Measurements from ENCODE around the gene PDK2. TPM values are rescaled to one million over a fixed set of nuclear protein-coding genes. Genes with fewer than 3 reads are reported as not detected.

Gene PDK2
- total and polyA plus RNA-seq, 9 of the 15 experiments (the other 6 are each of a cell fraction or from before 2014, with no cell fraction given), result 0.03 to 2.5 (median 1.4) TPM

DNA sequence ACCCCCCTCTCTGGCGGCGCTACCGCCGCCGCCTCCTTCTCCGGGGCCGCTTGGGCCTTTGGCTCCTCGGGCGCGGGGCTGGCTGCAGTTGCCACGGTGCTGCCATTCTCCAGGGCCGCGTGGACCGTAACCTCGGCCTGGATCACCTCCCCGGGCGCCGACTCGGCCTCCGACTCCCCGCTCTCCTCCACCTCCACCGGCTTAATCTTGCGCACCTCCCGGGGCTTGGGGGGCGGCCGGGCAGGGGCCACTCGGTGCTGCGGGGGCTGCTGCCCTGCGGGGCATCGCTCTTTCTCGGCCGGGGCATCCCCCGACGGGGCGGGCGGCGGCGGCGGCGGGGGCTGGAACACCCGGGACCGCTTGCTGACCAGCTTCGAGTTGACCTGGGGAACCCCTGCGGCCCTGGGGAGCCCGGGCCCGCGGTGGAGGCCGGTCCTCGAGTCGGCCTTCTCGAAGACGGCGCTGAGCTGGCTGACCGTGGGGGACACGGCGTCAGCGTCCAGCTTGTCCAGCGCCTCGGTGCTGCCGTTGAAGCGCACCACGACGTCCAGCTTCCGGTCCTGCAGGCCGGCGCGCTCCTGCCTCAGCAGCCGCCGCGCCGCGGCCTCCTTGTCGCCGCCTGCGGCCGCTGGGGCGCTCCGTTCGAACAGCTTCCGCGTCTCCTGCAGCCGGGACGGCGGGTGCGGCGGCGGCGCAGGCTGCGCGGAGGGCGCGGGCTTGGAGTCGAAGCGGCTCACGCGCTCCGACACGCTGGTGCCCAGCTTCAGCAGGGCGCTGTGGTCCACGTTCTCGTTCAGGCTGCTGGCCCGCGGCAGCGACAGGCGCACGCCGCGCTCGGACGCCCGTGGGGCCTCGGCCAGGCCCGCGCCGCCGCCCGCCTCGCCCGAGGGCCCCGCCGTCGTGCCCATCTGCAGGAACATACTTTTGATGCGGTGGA lies 54.5 kb downstream of the PDK2 start (continued):
- TF ChIP-seq, protein P1, sequence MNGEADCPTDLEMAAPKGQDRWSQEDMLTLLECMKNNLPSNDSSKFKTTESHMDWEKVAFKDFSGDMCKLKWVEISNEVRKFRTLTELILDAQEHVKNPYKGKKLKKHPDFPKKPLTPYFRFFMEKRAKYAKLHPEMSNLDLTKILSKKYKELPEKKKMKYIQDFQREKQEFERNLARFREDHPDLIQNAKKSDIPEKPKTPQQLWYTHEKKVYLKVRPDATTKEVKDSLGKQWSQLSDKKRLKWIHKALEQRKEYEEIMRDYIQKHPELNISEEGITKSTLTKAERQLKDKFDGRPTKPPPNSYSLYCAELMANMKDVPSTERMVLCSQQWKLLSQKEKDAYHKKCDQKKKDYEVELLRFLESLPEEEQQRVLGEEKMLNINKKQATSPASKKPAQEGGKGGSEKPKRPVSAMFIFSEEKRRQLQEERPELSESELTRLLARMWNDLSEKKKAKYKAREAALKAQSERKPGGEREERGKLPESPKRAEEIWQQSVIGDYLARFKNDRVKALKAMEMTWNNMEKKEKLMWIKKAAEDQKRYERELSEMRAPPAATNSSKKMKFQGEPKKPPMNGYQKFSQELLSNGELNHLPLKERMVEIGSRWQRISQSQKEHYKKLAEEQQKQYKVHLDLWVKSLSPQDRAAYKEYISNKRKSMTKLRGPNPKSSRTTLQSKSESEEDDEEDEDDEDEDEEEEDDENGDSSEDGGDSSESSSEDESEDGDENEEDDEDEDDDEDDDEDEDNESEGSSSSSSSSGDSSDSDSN (IDR thresholded peaks at IDR 0.05; ENCODE audit: borderline replicate concordance in 1 of 2, low read depth in 2 of 2, low read length in 2 of 2), result peak; percentile 99
- TF ChIP-seq ZBTB9 (CRISPR knock-in tag; IDR thresholded peaks at IDR 0.05) (no peak), KLF13 (tag; IDR thresholded peaks at IDR 0.05; ENCODE audit: borderline replicate concordance, low read depth) (no peak), ZFP1 (CRISPR knock-in tag; IDR thresholded peaks at IDR 0.05) (no peak), RBM22 (IDR thresholded peaks at IDR 0.05; ENCODE audit: low read depth, low read length, poor library complexity, severe bottlenecking) (no peak), ZNF76 (CRISPR knock-in tag; IDR thresholded peaks at IDR 0.05; ENCODE audit: borderline replicate concordance) (no peak), CC2D1A (IDR thresholded peaks at IDR 0.05) (no peak), NCOR1 (IDR thresholded peaks at IDR 0.05) (no peak), ZNF165 (CRISPR knock-in tag; IDR thresholded peaks at IDR 0.05; ENCODE audit: borderline replicate concordance) (no peak), ZNF764 (CRISPR knock-in tag; IDR thresholded peaks at IDR 0.05; ENCODE audit: low read depth) (no peak), RFX5 (IDR thresholded peaks at IDR 0.05; ENCODE audit: low read depth, low read length) (no peak), YBX1 (IDR thresholded peaks at IDR 0.05) (no peak), ZNF584 (CRISPR knock-in tag; IDR thresholded peaks at IDR 0.05; ENCODE audit: low read depth) (no peak), SUPT5H (IDR thresholded peaks at IDR 0.05) (no peak), SREBF1 (IDR thresholded peaks at IDR 0.05; ENCODE audit: borderline replicate concordance, low read depth, low read length) (no peak), ZBTB43 (CRISPR knock-in tag; IDR thresholded peaks at IDR 0.05) (no peak)
- TF ChIP-seq, protein P2, sequence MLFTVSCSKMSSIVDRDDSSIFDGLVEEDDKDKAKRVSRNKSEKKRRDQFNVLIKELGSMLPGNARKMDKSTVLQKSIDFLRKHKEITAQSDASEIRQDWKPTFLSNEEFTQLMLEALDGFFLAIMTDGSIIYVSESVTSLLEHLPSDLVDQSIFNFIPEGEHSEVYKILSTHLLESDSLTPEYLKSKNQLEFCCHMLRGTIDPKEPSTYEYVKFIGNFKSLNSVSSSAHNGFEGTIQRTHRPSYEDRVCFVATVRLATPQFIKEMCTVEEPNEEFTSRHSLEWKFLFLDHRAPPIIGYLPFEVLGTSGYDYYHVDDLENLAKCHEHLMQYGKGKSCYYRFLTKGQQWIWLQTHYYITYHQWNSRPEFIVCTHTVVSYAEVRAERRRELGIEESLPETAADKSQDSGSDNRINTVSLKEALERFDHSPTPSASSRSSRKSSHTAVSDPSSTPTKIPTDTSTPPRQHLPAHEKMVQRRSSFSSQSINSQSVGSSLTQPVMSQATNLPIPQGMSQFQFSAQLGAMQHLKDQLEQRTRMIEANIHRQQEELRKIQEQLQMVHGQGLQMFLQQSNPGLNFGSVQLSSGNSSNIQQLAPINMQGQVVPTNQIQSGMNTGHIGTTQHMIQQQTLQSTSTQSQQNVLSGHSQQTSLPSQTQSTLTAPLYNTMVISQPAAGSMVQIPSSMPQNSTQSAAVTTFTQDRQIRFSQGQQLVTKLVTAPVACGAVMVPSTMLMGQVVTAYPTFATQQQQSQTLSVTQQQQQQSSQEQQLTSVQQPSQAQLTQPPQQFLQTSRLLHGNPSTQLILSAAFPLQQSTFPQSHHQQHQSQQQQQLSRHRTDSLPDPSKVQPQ (CRISPR knock-in tag; IDR thresholded peaks at IDR 0.05; ENCODE audit: borderline replicate concordance), result no peak
- TF ChIP-seq, protein P3, sequence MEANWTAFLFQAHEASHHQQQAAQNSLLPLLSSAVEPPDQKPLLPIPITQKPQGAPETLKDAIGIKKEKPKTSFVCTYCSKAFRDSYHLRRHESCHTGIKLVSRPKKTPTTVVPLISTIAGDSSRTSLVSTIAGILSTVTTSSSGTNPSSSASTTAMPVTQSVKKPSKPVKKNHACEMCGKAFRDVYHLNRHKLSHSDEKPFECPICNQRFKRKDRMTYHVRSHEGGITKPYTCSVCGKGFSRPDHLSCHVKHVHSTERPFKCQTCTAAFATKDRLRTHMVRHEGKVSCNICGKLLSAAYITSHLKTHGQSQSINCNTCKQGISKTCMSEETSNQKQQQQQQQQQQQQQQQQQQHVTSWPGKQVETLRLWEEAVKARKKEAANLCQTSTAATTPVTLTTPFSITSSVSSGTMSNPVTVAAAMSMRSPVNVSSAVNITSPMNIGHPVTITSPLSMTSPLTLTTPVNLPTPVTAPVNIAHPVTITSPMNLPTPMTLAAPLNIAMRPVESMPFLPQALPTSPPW (CRISPR knock-in tag; IDR thresholded peaks at IDR 0.05), result no peak; the same call in 1 of the 2 replicates

All from K562 (cell line).